ENCODE measurements around the gene TMEM258. TPM values are rescaled to one million over a fixed set of nuclear protein-coding genes. Genes with fewer than 3 reads are reported as not detected.

TMEM258 gene
- total RNA-seq, 2 experiments from 2014 or later: 154 to 163 TPM

- no peak for ATAC-seq
- Mint-ChIP-seq H3K27me3 (ENCODE audit: low read depth) (peaks cover 9% of the 10 kb centered on the region), H3K9me3 (ENCODE audit: insufficient read depth) (no peaks in the 10 kb centered on the region), H3K36me3 (ENCODE audit: low read depth) (no peaks in the 10 kb centered on the region), H3K4me1 (ENCODE audit: low read depth) (peaks cover 29% of the 10 kb centered on the region), H3K4me3 (no peak overlapping the region), H3K27ac (peak overlapping the region; percentile 55)
- CTCF ChIA-PET: interaction anchor here (0.9 to 2.0 kb wide), 3 partner anchors 20 to 26 kb away, joined by 3 to 9 read pairs (median 5); no protein-coding TSS in a partner anchor
- POLR2A ChIA-PET: no interaction called here
- no peak for DNase-seq
Observed at GRCh38 chr11:61775106-61775505, 17.3 kb downstream of the TMEM258 start.

- H3K36me3 Mint-ChIP-seq (ENCODE audit: low read depth): no peaks in the 10 kb centered on the region
- no peak overlapping the region for H3K4me3 Mint-ChIP-seq
- POLR2A ChIA-PET: no interaction called here
- H3K4me1 Mint-ChIP-seq (ENCODE audit: low read depth): peaks cover 29% of the 10 kb centered on the region
- H3K27me3 Mint-ChIP-seq (ENCODE audit: low read depth): peaks cover 9% of the 10 kb centered on the region
- H3K9me3 Mint-ChIP-seq (ENCODE audit: insufficient read depth): no peaks in the 10 kb centered on the region
- no peak overlapping the region for H3K27ac Mint-ChIP-seq
- ATAC-seq (no peak), DNase-seq (no peak)
- CTCF ChIA-PET: interaction anchor here (2.0 kb wide), 1 partner anchor 25 kb away, joined by 9 read pairs; no protein-coding TSS in a partner anchor
Observed at GRCh38 chr11:61774411-61774810, 18.0 kb downstream of the TMEM258 start.

DNA sequence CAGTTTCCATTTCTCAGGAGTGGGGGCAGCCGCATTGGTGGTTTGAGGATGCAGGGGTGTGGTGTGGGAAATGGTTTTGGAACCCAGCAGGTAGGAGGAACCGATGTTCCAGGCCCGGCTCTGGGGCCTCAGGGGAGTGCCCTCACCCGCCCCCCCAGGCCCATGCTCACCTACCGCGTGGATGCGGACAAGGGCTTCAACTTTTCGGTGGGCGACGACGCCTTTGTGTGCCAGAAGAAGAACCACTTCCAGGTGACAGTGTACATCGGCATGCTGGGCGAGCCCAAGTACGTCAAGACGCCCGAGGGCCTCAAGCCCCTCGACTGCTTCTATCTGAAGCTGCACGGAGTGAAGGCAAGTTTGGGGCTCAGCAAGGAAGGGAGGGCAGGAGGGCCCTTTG, 18.6 kb downstream of the TMEM258 start:
- Mint-ChIP-seq H3K4me3 (no peak overlapping the region), H3K4me1 (ENCODE audit: low read depth) (peaks cover 29% of the 10 kb centered on the region), H3K36me3 (ENCODE audit: low read depth) (no peaks in the 10 kb centered on the region), H3K27ac (no peak overlapping the region), H3K9me3 (ENCODE audit: insufficient read depth) (no peaks in the 10 kb centered on the region), H3K27me3 (ENCODE audit: low read depth) (peaks cover 9% of the 10 kb centered on the region)
- POLR2A ChIA-PET: no interaction called here
- CTCF ChIA-PET: no interaction called here
- ATAC-seq (no peak), DNase-seq (no peak)

DNA sequence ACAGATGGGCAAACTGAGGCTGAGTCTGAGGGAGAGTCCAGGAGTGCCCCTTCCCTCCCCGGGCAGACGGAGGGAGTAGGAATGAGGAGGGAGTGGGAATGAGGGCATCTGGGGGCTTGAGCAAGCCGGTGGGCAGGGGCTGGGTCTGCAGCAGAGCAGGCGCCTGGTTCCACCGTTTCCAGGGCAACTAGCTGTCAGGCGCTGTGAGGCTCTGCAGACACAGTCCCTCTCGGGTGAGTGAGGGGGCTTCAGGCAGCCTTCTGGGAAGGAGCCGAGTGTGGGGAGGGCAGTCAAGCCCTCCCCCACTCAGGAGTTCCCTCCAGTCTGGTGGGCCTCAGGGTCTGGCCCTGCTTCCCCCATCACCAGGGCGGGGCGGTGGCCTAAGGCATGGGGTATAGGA, 19.0 kb downstream of the TMEM258 start:
- Mint-ChIP-seq H3K36me3 (ENCODE audit: low read depth) (no peaks in the 10 kb centered on the region), H3K9me3 (ENCODE audit: insufficient read depth) (no peaks in the 10 kb centered on the region), H3K27ac (peak overlapping the region; percentile 74), H3K4me3 (no peak overlapping the region), H3K27me3 (ENCODE audit: low read depth) (peaks cover 9% of the 10 kb centered on the region), H3K4me1 (ENCODE audit: low read depth) (peaks cover 29% of the 10 kb centered on the region)
- DNase-seq (no peak), ATAC-seq (no peak)
- POLR2A ChIA-PET: interaction anchor here (1.0 kb wide), 1 partner anchor 18 kb away, joined by 3 read pairs; no protein-coding TSS in a partner anchor
- CTCF ChIA-PET: no interaction called here

DNA sequence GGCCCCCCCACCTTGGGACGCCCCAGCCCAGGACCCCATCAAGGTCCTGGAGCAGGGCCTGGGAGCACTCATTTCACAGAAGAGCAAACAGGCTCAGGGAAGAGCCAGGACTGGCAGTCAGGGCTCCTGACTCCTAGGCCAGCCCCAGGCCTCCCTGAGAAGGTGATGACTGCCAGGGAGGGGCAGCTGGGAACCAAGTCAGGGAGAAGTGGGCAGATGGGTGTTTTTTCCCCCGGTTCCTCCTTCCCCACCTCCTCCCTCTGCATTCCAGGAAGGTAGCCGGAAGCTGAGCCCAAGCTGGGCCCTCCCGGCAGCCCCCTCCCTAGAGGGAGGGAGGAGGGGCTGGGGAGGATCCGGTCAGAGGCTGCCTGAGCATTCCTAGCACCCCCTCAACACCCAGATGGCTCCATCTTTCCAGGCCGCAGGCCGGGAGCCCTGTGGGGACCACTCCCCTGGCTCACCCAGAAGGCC, 20.4 kb downstream of the TMEM258 start:
- H3K36me3 Mint-ChIP-seq (ENCODE audit: low read depth): no peaks in the 10 kb centered on the region
- ATAC-seq (no peak), DNase-seq (no peak)
- H3K27me3 Mint-ChIP-seq (ENCODE audit: low read depth): peaks cover 3% of the 10 kb centered on the region
- peaks cover 23% of the 10 kb centered on the region for H3K4me1 Mint-ChIP-seq (ENCODE audit: low read depth)
- POLR2A ChIA-PET: interaction anchor here (1.0 to 1.2 kb wide), 2 partner anchors 20 to 42 kb away, joined by 3 to 5 read pairs; no protein-coding TSS in a partner anchor
- H3K4me3 Mint-ChIP-seq: no peak overlapping the region
- H3K9me3 Mint-ChIP-seq (ENCODE audit: insufficient read depth): no peaks in the 10 kb centered on the region
- CTCF ChIA-PET: interaction anchor here (1.0 kb wide), 2 partner anchors 20 to 25 kb away, joined by 3 to 5 read pairs; partner anchors contain the start of gene TMEM258
- no peak overlapping the region for H3K27ac Mint-ChIP-seq

DNA sequence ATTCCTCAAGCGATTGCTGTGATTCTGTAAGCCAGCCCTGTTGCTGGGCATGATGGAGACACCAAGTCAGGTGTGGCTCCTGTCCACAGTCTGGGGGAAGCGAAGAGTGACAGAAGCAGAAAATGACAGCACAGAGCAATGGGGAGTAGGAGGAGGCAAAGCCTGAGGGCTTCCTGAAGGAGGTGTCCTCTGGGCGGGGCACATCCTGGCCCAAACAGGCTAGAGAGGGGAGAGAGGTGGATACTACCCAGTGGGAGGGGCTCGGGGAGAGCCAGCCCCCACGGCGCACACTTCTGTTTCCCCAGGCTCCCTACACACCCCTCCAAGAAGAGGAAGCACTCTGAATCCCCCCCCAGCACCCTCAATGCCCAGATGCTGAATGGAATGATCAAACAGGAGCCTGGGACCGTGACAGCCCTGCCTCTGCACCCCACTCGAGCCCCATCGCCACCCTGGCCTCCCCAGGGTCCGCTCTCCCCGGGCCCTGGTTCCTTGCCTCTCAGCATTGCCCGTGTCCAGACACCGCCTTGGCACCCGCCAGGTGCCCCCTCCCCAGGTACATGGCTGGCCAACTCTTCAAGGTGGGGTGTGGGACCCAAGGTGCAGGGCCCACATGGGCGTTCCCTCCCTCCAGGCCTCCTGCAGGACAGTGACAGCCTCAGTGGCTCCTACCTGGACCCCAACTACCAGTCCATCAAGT, 21.1 kb downstream of the TMEM258 start:
- CTCF ChIA-PET: no interaction called here
- DNase-seq (no peak), ATAC-seq (no peak)
- H3K36me3 Mint-ChIP-seq (ENCODE audit: low read depth): no peaks in the 10 kb centered on the region
- POLR2A ChIA-PET: no interaction called here
- peaks cover 3% of the 10 kb centered on the region for H3K27me3 Mint-ChIP-seq (ENCODE audit: low read depth)
- peak overlapping the region; percentile 18 for H3K27ac Mint-ChIP-seq
- H3K4me3 Mint-ChIP-seq: no peak overlapping the region
- no peaks in the 10 kb centered on the region for H3K9me3 Mint-ChIP-seq (ENCODE audit: insufficient read depth)
- peaks cover 17% of the 10 kb centered on the region for H3K4me1 Mint-ChIP-seq (ENCODE audit: low read depth)

GRCh38 chr11:61769946-61770683, 22.3 kb downstream of the TMEM258 start:
- DNase-seq (no peak), ATAC-seq (no peak)
- Mint-ChIP-seq H3K27ac (no peak overlapping the region), H3K4me3 (no peak overlapping the region), H3K4me1 (ENCODE audit: low read depth) (peaks cover 14% of the 10 kb centered on the region), H3K27me3 (ENCODE audit: low read depth) (no peaks in the 10 kb centered on the region), H3K9me3 (ENCODE audit: insufficient read depth) (no peaks in the 10 kb centered on the region), H3K36me3 (ENCODE audit: low read depth) (no peaks in the 10 kb centered on the region)
- CTCF ChIA-PET: no interaction called here
- POLR2A ChIA-PET: no interaction called here

DNA sequence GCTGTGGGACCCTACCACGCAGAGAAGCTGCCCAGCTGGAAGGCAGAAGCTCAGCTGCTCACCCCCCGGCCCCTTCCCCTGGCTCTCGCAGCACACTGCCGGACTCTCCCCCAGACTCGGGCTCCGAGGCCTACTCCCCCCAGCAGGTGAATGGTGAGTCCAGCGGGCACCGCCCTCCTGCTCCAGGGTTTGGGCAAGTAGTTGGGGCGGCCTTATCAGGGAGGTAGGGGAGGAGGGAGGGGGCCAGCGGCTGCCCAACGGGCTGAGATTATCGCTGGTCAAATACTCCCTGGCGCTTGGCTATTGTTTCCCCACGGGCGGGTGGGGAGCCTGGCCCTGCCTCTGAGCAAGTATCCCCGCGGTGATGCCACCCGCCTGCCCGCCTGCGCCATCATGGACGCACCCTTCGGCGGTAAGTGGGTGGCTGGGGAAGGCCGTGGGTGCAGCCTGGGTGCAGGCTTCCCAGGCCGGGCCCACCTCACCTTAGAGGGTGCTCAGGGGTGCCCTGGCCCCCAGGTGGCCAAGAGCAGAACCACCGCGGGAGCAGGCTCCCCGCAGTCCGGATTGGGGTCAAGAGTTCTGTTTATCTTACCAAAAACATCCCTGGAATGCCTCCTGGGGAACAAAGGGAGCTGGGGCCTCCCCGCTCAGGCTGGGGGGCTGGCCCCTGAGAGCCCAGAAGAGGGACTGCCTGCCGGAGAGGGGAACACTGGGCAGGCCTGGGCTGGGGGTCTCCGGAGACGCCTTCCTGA, 23.1 kb downstream of the TMEM258 start:
- CTCF ChIA-PET: no interaction called here
- Mint-ChIP-seq H3K9me3 (ENCODE audit: insufficient read depth) (no peaks in the 10 kb centered on the region), H3K27ac (no peak overlapping the region), H3K27me3 (ENCODE audit: low read depth) (no peaks in the 10 kb centered on the region), H3K36me3 (ENCODE audit: low read depth) (no peaks in the 10 kb centered on the region), H3K4me1 (ENCODE audit: low read depth) (peaks cover 14% of the 10 kb centered on the region), H3K4me3 (no peak overlapping the region)
- no peak for ATAC-seq
- no peak for DNase-seq
- POLR2A ChIA-PET: no interaction called here

GRCh38 chr11:61768376-61769076, 23.9 kb downstream of the TMEM258 start:
- Mint-ChIP-seq H3K4me3 (no peak overlapping the region), H3K4me1 (ENCODE audit: low read depth) (peaks cover 14% of the 10 kb centered on the region), H3K9me3 (ENCODE audit: insufficient read depth) (no peaks in the 10 kb centered on the region), H3K27me3 (ENCODE audit: low read depth) (no peaks in the 10 kb centered on the region), H3K36me3 (ENCODE audit: low read depth) (no peaks in the 10 kb centered on the region), H3K27ac (no peak overlapping the region)
- CTCF ChIA-PET: no interaction called here
- DNase-seq: no peak
- POLR2A ChIA-PET: no interaction called here
- no peak for ATAC-seq

GRCh38 chr11:61766353-61766841, 26.0 kb downstream of the TMEM258 start:
- no peak overlapping the region for H3K27ac Mint-ChIP-seq
- CTCF ChIA-PET: interaction anchor here (1.1 to 1.3 kb wide), 2 partner anchors 22 to 33 kb away, joined by 3 to 5 read pairs; no protein-coding TSS in a partner anchor

GRCh38 chr11:61765550-61766253, 26.7 kb downstream of the TMEM258 start:
- no peak overlapping the region for H3K4me3 Mint-ChIP-seq
- H3K4me1 Mint-ChIP-seq (ENCODE audit: low read depth): no peaks in the 10 kb centered on the region
- ATAC-seq: no peak
- no peaks in the 10 kb centered on the region for H3K36me3 Mint-ChIP-seq (ENCODE audit: low read depth)
- no peak overlapping the region for H3K27ac Mint-ChIP-seq
- no peaks in the 10 kb centered on the region for H3K9me3 Mint-ChIP-seq (ENCODE audit: insufficient read depth)
- peaks cover 3% of the 10 kb centered on the region for H3K27me3 Mint-ChIP-seq (ENCODE audit: low read depth)
- POLR2A ChIA-PET: no interaction called here
- no peak for DNase-seq
- CTCF ChIA-PET: interaction anchor here (1.0 to 1.6 kb wide), 3 partner anchors 18 to 31 kb away, joined by 3 read pairs; no protein-coding TSS in a partner anchor

More at GRCh38 chr11:61766353-61766841, 26.0 kb downstream of the TMEM258 start:
- DNase-seq (no peak), ATAC-seq (no peak)
- POLR2A ChIA-PET: no interaction called here
- H3K4me1 Mint-ChIP-seq (ENCODE audit: low read depth): peaks cover 4% of the 10 kb centered on the region
- no peaks in the 10 kb centered on the region for H3K36me3 Mint-ChIP-seq (ENCODE audit: low read depth)
- H3K4me3 Mint-ChIP-seq: no peak overlapping the region
- H3K9me3 Mint-ChIP-seq (ENCODE audit: insufficient read depth): no peaks in the 10 kb centered on the region
- peaks cover 3% of the 10 kb centered on the region for H3K27me3 Mint-ChIP-seq (ENCODE audit: low read depth)
